Activated CD8-positive, alpha-beta T cell treated with anti-CD3 and anti-CD28 coated beads, Interleukin-2, amount 10 ng/mL, durations not matched to agents 7 days and 5 days (primary cell): Measurements from ENCODE around the gene PTGES. TPM values are rescaled to one million over a fixed set of nuclear protein-coding genes. Genes with fewer than 3 reads are reported as not detected.
"Not testable (repeated sequence)": the region's sequence is repeated elsewhere in the genome, so short reads cannot be mapped to it uniquely, and the experiment has no call there.

Experiments
- ATAC-seq: fragments of 150-1000 bp; cut with Tn5 transposase; one replicate; pipeline ENCODE4 v1.10.0; 2021; ENCODE audit warnings: moderate library complexity
- CTCF ChIA-PET: fragments of 350-600 bp; sonication (Branson Sonifier 250); formaldehyde crosslinking; loops from one replicate; lab custom pipeline; 2021; ENCODE audit warnings: antibody characterized with exemption; lab: Charles Lee
- POLR2A ChIA-PET: fragments of 350-600 bp; sonication (Branson Sonifier 250); formaldehyde crosslinking; loops from one replicate; lab custom pipeline; 2021; ENCODE audit warnings: antibody characterized with exemption; lab: Charles Lee
- DNase-seq: peaks from one replicate; pipeline ENCODE4 v3.0.0-alpha.2; 2020
- H3K27ac Mint-ChIP-seq: one replicate; pipeline ENCODE4 v1.8.0; 2021; ENCODE audit warnings: mild to moderate bottlenecking, mixed read lengths
- H3K27me3 Mint-ChIP-seq: one replicate; pipeline ENCODE4 v1.8.0; 2021; ENCODE audit warnings: low read depth, mixed read lengths
- H3K36me3 Mint-ChIP-seq: one replicate; pipeline ENCODE4 v1.8.0; 2021; ENCODE audit warnings: low read depth, mixed read lengths
- H3K4me1 Mint-ChIP-seq: one replicate; pipeline ENCODE4 v1.8.0; 2021; ENCODE audit warnings: low read depth, mixed read lengths
- H3K4me3 Mint-ChIP-seq: one replicate; pipeline ENCODE4 v1.8.0; 2021; ENCODE audit warnings: mild to moderate bottlenecking, mixed read lengths
- H3K9me3 Mint-ChIP-seq: one replicate; pipeline ENCODE4 v1.8.0; 2022; ENCODE audit warnings: mixed read lengths; ENCODE audit not compliant: insufficient read depth
- total RNA-seq, 2 experiments: library from RNA; stranded (reverse); gene quantifications; one replicate each; pipeline ENCODE4 v1.2.3, GENCODE V29; 2021

PTGES gene
- total RNA-seq, 2 experiments from 2014 or later = not detected

DNA sequence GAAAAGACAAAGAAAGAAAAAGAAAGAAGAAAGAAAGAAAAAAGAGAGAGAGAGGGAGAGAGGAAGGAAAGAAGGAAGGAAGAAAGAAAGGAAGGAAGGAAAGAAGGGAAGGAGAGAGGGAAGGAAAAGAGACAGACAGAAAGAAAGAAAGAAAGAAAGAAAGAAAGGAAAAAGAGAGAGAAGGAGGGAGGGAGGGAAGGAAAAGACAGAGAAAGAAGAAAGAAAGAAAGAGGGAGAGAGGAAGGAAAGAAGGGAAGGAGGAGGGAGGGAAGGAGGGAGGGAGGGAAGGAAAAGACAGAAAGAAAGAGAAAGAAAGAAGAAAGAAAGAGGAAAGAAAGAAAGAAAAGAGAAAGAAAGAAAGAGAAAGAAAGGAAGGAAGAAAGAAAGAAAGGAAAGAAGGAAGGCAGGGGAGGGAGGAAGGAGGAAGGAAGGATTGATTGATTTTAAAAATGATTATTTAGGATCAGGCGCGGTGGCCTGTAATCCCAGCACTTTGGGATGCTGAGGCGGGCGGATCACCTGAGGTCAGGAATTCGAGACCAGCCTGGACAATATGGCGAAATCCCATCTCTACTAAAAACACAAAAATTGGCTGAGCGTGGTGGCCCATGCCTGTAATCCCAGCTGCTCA is 26.8 kb upstream of the PTGES start:
- CTCF ChIA-PET = interaction anchor here (8.6 kb wide), 1 partner anchor 41 kb away, joined by 111 read pairs; no protein-coding TSS in a partner anchor
- Mint-ChIP-seq H3K27ac (no peak overlapping the region), H3K4me1 (peaks cover 20% of the 10 kb centered on the region), H3K4me3 (no peak overlapping the region), H3K27me3 (peaks cover 14% of the 10 kb centered on the region), H3K9me3 (no peaks in the 10 kb centered on the region), H3K36me3 (no peaks in the 10 kb centered on the region)
- POLR2A ChIA-PET = no interaction called here
- ATAC-seq = no peak
- DNase-seq = no peak

- POLR2A ChIA-PET = no interaction called here
- CTCF ChIA-PET = interaction anchor here (0.6 to 2.8 kb wide), 2 partner anchors 52 to 775 kb away, joined by 3 to 22 read pairs; no protein-coding TSS in a partner anchor
- Mint-ChIP-seq H3K36me3 (no peaks in the 10 kb centered on the region), H3K4me1 (peaks cover 17% of the 10 kb centered on the region), H3K27ac (no peak overlapping the region), H3K9me3 (no peaks in the 10 kb centered on the region), H3K27me3 (peaks cover 14% of the 10 kb centered on the region), H3K4me3 (no peak overlapping the region)
- DNase-seq (no peak), ATAC-seq (no peak)
These were observed 25.6 kb upstream of the PTGES start for GRCh38 chr9:129778469-129778868.

GRCh38 chr9:129777769-129778130 is 24.9 kb upstream of the PTGES start:
- peaks cover 14% of the 10 kb centered on the region for H3K27me3 Mint-ChIP-seq
- ChIA-PET POLR2A (interaction anchor here (0.6 to 0.7 kb wide), 2 partner anchors 39 to 56 kb away, joined by 3 to 4 read pairs; no protein-coding TSS in a partner anchor), CTCF (interaction anchor here (1.2 to 3.3 kb wide), 4 partner anchors 13 to 51 kb away, joined by 5 to 24 read pairs (median 14); no protein-coding TSS in a partner anchor)
- DNase-seq = peak; percentile 32
- H3K4me1 Mint-ChIP-seq = peaks cover 17% of the 10 kb centered on the region
- H3K27ac Mint-ChIP-seq = no peak overlapping the region
- peak; percentile 33 for ATAC-seq
- peak overlapping the region; percentile 15 for H3K4me3 Mint-ChIP-seq
- no peaks in the 10 kb centered on the region for H3K36me3 Mint-ChIP-seq
- no peaks in the 10 kb centered on the region for H3K9me3 Mint-ChIP-seq

DNA sequence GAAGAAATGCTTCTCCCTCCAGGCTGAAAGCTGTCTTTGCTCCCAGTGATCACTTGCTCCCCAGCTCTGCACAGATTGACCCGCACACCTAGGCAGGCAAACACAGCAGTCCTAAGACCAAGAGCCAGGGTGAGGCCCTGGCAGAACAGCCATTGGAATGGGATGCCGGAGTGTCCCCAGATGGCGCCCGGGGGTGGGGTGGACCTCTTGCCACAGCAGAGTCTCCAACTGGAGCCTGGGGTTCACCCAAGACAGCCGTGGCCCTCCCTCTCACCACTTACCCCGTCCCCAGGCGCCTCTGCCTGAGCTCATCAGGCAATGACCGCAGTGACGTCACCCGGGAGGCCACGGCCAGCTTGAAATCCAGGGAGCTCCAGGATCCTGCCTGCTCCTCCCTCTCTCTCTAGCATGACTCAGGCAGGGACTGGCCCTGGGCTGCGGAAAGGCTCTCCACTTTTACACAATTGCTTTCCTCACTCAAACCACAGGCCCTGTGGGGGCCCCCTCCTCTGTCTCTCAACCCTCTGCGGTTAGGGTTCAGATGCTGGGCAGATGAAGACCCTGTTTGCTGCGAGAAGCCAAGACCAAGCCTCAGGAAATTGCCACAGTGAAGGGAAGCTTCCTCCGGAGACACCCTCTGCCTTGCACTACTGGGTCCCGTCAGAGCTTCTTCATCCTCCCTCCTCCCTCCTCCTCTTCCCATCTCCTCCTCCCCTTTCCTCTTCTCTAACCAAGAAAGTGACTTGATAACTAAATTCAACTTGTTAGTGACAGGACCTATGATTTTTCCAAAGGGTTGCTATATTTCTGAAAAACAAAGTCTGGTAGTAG is 24.3 kb upstream of the PTGES start:
- H3K36me3 Mint-ChIP-seq = no peaks in the 10 kb centered on the region
- H3K27me3 Mint-ChIP-seq = peaks cover 14% of the 10 kb centered on the region
- ChIA-PET CTCF (interaction anchor here (1.2 to 3.3 kb wide), 4 partner anchors 13 to 51 kb away, joined by 5 to 24 read pairs (median 14); no protein-coding TSS in a partner anchor), POLR2A (interaction anchor here (0.6 to 1.0 kb wide), 3 partner anchors 38 to 56 kb away, joined by 3 to 4 read pairs (median 3); no protein-coding TSS in a partner anchor)
- peaks cover 17% of the 10 kb centered on the region for H3K4me1 Mint-ChIP-seq
- H3K9me3 Mint-ChIP-seq = no peaks in the 10 kb centered on the region
- H3K27ac Mint-ChIP-seq = no peak overlapping the region
- ATAC-seq = peak; percentile 72
- DNase-seq = peak; percentile 68
- H3K4me3 Mint-ChIP-seq = peak overlapping the region; percentile 15

DNA sequence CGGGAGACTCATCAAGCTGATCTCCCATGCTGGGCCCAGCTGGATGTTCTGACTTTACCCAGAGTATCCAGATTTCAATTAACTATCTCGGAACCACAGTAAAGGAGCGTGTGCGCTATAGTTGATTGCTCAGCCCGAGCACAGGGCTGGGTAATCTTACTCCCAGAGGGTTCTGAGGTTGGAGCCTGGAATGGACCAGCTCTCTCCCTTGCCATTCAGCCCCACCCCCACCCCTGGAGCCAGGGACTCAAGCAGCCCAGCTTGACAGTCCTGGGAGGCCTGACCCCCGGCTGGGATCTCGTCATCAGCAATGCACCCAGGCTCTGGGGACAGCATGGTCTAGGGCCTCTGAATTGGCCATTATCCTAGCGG is 23.7 kb upstream of the PTGES start:
- Mint-ChIP-seq H3K27ac (no peak overlapping the region), H3K4me3 (no peak overlapping the region), H3K36me3 (no peaks in the 10 kb centered on the region), H3K27me3 (peaks cover 11% of the 10 kb centered on the region), H3K4me1 (peaks cover 17% of the 10 kb centered on the region), H3K9me3 (no peaks in the 10 kb centered on the region)
- ATAC-seq (no peak), DNase-seq (no peak)
- POLR2A ChIA-PET = interaction anchor here (0.5 to 1.0 kb wide), 2 partner anchors 39 to 150 kb away, joined by 3 read pairs; partner anchors contain the start of gene NTMT1
- CTCF ChIA-PET = interaction anchor here (1.2 to 3.3 kb wide), 3 partner anchors 37 to 50 kb away, joined by 5 to 24 read pairs (median 22); no protein-coding TSS in a partner anchor

GRCh38 chr9:129776096-129776495 is 23.3 kb upstream of the PTGES start:
- H3K27ac Mint-ChIP-seq, H3K9me3 Mint-ChIP-seq, ATAC-seq, H3K36me3 Mint-ChIP-seq, H3K4me3 Mint-ChIP-seq, DNase-seq: not testable (repeated sequence)
- Mint-ChIP-seq H3K27me3 (peaks cover 10% of the 10 kb centered on the region), H3K4me1 (peaks cover 17% of the 10 kb centered on the region)
- CTCF ChIA-PET = interaction anchor here (2.8 to 3.3 kb wide), 2 partner anchors 39 to 50 kb away, joined by 22 to 24 read pairs; no protein-coding TSS in a partner anchor
- POLR2A ChIA-PET = interaction anchor here (0.5 kb wide), 1 partner anchor 150 kb away, joined by 3 read pairs; the partner anchor contains the start of gene NTMT1

- DNase-seq (no peak), ATAC-seq (no peak)
- H3K27me3 Mint-ChIP-seq = peaks cover 7% of the 10 kb centered on the region
- H3K4me3 Mint-ChIP-seq = no peak overlapping the region
- peaks cover 17% of the 10 kb centered on the region for H3K4me1 Mint-ChIP-seq
- CTCF ChIA-PET = interaction anchor here (3.3 kb wide), 1 partner anchor 38 kb away, joined by 24 read pairs; no protein-coding TSS in a partner anchor
- POLR2A ChIA-PET = no interaction called here
- no peak overlapping the region for H3K27ac Mint-ChIP-seq
- no peaks in the 10 kb centered on the region for H3K9me3 Mint-ChIP-seq
- H3K36me3 Mint-ChIP-seq = no peaks in the 10 kb centered on the region
These were observed 22.6 kb upstream of the PTGES start for GRCh38 chr9:129775448-129775798.

GRCh38 chr9:129774791-129775447 is 22.1 kb upstream of the PTGES start:
- ChIA-PET CTCF (interaction anchor here (3.3 kb wide), 1 partner anchor 37 kb away, joined by 24 read pairs; no protein-coding TSS in a partner anchor), POLR2A (no interaction called here)
- peaks cover 8% of the 10 kb centered on the region for H3K27me3 Mint-ChIP-seq
- no peak overlapping the region for H3K27ac Mint-ChIP-seq
- DNase-seq = no peak
- peaks cover 17% of the 10 kb centered on the region for H3K4me1 Mint-ChIP-seq
- H3K36me3 Mint-ChIP-seq = no peaks in the 10 kb centered on the region
- no peaks in the 10 kb centered on the region for H3K9me3 Mint-ChIP-seq
- H3K4me3 Mint-ChIP-seq = no peak overlapping the region
- no peak for ATAC-seq

GRCh38 chr9:129773262-129774048 is 20.6 kb upstream of the PTGES start:
- Mint-ChIP-seq H3K27me3 (peaks cover 3% of the 10 kb centered on the region), H3K36me3 (no peaks in the 10 kb centered on the region), H3K9me3 (no peaks in the 10 kb centered on the region), H3K4me1 (peaks cover 17% of the 10 kb centered on the region), H3K27ac (no peak overlapping the region), H3K4me3 (no peak overlapping the region)
- ChIA-PET POLR2A (no interaction called here), CTCF (interaction anchor here (1.9 kb wide), 1 partner anchor 10 kb away, joined by 7 read pairs; no protein-coding TSS in a partner anchor)
- ATAC-seq (no peak), DNase-seq (no peak)

DNA sequence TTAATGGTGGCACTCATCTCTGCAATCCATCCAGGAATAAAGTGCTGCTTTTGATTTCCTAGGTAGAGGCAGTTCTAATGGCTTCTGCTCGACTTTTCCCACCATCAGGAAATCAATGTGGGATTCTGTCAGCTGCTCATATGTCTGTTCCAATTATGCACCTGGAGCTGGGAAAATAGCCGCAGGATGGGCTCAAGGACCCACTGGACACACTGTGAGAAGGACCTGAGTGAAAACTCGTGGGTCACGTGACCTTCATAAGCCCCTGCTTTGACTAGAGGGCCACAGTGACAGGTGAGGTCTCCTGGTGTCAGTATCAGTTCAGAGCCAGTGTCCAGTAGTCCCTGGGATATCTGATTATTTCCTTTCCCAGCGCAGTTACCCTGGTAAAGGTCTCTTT is 17.9 kb upstream of the PTGES start:
- Mint-ChIP-seq H3K27me3 (peaks cover 3% of the 10 kb centered on the region), H3K9me3 (no peaks in the 10 kb centered on the region), H3K4me3 (no peak overlapping the region), H3K4me1 (peaks cover 3% of the 10 kb centered on the region), H3K27ac (no peak overlapping the region), H3K36me3 (no peaks in the 10 kb centered on the region)
- DNase-seq (no peak), ATAC-seq (no peak)
- ChIA-PET POLR2A (no interaction called here), CTCF (interaction anchor here (2.4 kb wide), 1 partner anchor 44 kb away, joined by 7 read pairs; no protein-coding TSS in a partner anchor)
